SIG-M5 treated with dmso at 0.1 percent for 504 hours (cell line): Measurements from ENCODE around the gene PITPNM3.
"Not testable (repeated sequence)": the region's sequence is repeated elsewhere in the genome, so short reads cannot be mapped to it uniquely, and the experiment has no call there.

Source experiments
- DNase-seq: peaks from one replicate; lab custom pipeline; 2025; ENCODE audit not compliant: unreplicated experiment; lab: John Stamatoyannopoulos, UW

PITPNM3 gene

GRCh38 chr17:6556121-6557039, at the start of gene PITPNM3:
Gene PITPNM3, minus strand, starts transcription at chr17:6556555. Its CDS starts 149 bp downstream, at chr17:6556406.
- DNase-seq = no peak

- no peak for DNase-seq
Measured at GRCh38 chr17:6605142-6605541, 48.8 kb upstream of the PITPNM3 start.

DNA sequence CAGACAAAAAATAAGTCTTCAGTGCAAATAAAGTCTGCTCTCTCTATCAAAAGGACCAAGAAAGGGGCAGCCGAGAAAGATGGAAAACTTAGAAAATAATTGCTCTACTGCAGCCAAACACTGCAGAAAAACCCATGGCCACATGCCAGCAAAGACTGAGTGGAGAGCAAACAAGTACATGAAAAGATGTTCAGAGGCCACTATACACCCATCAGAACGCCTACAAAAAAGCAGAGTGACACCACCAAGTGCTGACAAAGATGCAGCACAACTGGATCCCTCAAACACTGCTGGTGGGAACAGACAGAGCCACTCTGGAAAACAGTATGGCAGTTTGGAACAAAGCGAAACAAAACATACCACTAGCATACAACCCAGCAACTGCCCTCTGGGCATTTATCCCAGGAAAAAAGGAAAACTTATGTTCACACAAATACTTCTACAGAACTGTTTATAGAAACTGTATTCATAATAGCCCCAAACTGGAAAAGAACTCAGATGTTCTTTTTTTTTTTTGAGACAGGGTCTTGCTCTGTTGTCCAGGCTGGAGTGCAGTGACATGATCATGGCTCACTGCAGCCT, 47.5 kb upstream of the PITPNM3 start:
- no peak for DNase-seq

- no peak for DNase-seq
Measured at GRCh38 chr17:6602141-6602540, 45.8 kb upstream of the PITPNM3 start.

GRCh38 chr17:6599364-6599763, 43.0 kb upstream of the PITPNM3 start:
- peak; percentile 75 for DNase-seq

DNA sequence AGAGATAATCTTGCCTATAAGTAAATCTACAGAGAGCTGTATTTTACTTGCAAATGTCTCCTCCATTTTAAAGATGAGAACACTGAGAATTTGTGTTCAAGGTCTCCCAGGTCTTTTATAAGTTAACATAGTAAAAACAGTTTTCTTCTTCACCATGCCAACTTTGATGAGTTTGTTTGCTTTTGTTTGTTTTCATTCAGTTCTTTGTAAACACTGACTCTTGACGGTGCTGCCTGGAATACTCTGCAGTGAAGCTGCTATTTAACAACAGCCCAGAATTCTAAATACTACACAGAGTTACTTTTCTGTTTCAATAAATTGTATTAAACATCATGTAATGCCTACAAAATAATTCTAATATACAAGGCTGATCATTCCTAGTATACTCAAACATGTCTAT, 41.4 kb upstream of the PITPNM3 start:
- DNase-seq = no peak

- DNase-seq = no peak
Measured at GRCh38 chr17:6596941-6597340, 40.6 kb upstream of the PITPNM3 start.

GRCh38 chr17:6596511-6596910, 40.2 kb upstream of the PITPNM3 start:
- DNase-seq = no peak

DNA sequence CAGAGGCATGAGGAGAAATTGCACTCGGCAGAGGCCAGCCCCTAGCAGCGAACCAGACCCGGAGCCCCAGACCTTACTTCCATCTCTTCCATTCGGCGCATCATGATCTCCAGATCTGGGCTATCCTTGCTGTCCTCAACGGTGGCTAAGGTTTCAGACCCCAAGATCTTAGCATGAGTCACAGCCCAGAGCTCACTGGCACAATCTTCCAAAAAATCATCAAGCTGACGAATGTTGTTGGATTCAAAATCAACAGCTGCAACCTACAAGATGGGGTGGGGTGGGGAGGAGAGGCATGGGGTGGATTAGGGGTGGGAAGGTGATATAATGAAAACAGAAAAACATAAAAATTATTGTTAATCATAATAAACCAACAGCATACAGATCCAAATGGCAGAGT, 39.7 kb upstream of the PITPNM3 start:
- DNase-seq = no peak

DNA sequence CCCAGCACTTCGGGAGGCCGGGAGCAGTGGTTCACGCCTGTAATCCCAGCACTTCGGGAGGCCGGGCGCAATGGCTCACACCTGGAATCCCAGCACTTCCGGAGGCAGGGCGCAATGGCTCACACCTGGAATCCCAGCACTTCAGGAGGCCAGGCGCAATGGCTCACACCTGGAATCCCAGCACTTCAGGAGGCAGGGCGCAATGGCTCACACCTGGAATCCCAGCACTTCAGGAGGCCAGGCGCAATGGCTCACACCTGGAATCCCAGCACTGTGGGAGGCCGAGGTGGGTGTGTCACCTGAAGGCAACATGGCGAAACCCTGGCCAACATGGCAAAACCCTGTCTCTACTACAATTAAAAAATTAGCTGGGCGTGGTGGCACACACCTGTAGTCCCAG, 37.0 kb upstream of the PITPNM3 start:
- DNase-seq = not testable (repeated sequence)

- no peak for DNase-seq
Measured at GRCh38 chr17:6592173-6592572, 35.8 kb upstream of the PITPNM3 start.

DNA sequence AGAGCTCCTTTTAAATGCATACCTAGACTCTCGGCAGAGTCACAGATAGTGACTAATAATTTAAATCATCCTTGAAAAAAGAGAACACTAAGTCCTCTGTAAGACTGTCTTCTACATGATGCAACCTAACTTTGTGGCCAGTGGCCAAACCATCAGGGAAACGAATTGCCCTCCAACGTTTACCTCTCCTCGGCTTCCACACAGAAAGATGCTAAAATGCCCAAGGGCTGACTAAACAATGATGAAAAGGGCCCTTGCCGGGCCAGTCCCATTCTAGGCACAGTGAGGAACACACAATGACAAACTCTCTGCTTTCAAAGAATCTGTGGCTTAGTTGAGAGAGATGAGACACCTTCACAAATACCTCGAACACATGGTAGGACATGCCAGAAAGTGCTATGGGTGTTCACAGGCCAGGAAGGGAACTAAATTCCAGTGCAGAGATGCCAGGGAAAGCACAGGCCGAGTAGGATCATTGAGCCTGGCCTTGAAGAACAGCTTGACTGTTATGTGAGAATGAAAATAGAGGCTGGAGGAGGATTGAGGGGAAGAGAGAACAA, 35.3 kb upstream of the PITPNM3 start:
- no peak for DNase-seq

GRCh38 chr17:6589266-6589946, 33.1 kb upstream of the PITPNM3 start:
- no peak for DNase-seq

DNA sequence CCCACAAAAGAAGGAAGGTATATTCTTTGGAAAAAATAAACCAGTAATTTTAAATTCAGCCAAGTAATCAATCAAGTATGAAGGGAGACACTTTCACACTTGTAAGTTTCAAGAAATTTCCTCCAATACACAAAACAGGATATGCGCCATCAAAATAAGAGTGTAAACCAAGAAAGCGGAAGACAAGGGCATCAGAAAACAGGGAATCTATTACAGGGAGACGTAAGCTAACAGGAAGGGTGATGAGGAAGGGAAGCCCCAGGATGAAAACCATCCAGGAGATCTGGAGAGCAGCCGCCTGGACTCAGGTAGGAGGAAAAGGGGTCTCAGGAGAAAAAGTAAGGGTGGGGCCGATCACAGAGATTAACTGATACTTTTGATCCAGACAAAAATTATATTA, 31.8 kb upstream of the PITPNM3 start:
- no peak for DNase-seq

GRCh38 chr17:6587310-6587709, 31.0 kb upstream of the PITPNM3 start:
- no peak for DNase-seq

DNA sequence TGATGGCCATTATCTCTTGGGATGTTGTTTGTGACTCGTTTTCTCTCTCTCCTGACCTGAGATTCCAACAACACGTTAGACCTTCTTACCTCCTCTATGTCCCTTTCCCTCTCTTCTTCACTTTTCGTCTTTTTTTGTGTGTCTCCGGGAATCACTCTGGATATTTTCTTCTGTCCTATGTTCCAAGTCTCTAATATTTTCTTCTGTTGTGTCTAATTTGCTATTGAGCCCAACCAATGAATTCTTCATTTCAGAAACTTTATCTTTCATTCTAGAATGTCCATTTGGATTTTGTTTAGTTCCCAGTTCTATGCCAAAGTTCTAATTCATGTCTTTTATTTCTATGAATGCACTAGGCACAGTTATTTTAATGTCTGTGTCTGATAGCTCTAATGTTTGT, 27.1 kb upstream of the PITPNM3 start:
- DNase-seq = no peak

GRCh38 chr17:6580625-6581024, 24.3 kb upstream of the PITPNM3 start:
- no peak for DNase-seq

GRCh38 chr17:6578491-6578890, 22.1 kb upstream of the PITPNM3 start:
- no peak for DNase-seq

- no peak for DNase-seq
Measured at GRCh38 chr17:6577686-6578263, 21.4 kb upstream of the PITPNM3 start.

DNA sequence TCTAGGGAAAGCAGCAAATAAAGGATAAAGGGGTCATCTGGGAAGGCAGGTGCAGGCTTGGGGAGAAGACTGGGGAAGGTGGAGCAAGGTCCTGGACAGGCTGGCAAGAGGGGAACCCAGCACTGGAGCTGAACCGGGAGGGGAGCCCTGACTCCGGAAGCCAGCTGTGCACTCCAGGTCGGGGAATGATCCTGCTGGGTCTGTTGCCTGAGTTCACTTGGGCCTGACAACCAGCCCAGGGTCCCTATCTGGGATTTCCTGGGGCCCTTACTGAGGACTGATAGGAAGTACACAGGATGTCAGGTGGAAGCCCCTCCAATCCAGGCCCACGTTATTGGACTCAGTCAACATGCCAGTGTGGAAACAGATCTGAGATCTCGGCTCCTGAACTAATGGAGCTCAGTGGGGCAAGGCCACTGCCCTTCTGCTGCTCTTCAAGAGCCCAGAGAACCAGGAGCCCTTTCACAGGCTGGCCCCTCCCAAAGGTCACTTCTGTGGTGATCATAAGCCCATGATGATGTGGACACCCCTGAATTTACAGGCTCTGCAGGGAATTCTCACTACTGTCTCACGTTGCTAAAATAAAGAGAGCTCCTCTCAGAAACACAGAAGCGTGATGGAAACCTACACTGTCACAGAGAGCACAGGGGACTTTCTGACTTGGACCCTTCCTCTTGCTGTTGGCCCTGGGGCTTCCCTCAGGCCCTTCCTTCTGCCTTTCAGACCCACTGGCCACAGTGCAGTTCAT, 19.9 kb upstream of the PITPNM3 start:
- no peak for DNase-seq

- DNase-seq = no peak
Measured at GRCh38 chr17:6575596-6575988, 19.2 kb upstream of the PITPNM3 start.
